Kidney (tissue), 14 donors: ENCODE results near the gene COL4A2. TPM values are rescaled to one million over a fixed set of nuclear protein-coding genes. Genes with fewer than 3 reads are reported as not detected.

Experiments used
- DNase-seq, 5 donors: peaks; one replicate each; pipeline ENCODE4 v3.0.0-alpha.2; 2013 to 2020
- FAIRE-seq: peaks from 2 replicates; lab custom pipeline; 2012; peaks lifted over from hg19 to GRCh38; lab: Jason Lieb, UNC
- H3K27ac ChIP-seq, 2 donors: one replicate each; pipeline ENCODE4 v1.7.0; 2013; ENCODE audit warnings: low read depth in 2 of 2, low read length in 2 of 2, inconsistent platforms in 1 of 2
- H3K27me3 ChIP-seq: one replicate; pipeline ENCODE4 v1.7.1; 2013; ENCODE audit warnings: low read length, inconsistent platforms; ENCODE audit not compliant: control insufficient read depth, insufficient read depth
- H3K36me3 ChIP-seq, 3 donors: one replicate each; pipeline versions ENCODE4 v1.7.0 to v1.7.1; 2013; ENCODE audit warnings: low read length in 3 of 3, control low read depth in 1 of 3, inconsistent platforms in 1 of 3; ENCODE audit not compliant: insufficient read depth in 3 of 3, control insufficient read depth in 2 of 3
- H3K4me1 ChIP-seq, 3 donors: one replicate each; pipeline versions ENCODE4 v1.7.0 to v1.7.1; 2013; ENCODE audit warnings: low read length in 3 of 3, inconsistent platforms in 1 of 3, low read depth in 1 of 3; ENCODE audit not compliant: control insufficient read depth in 2 of 3, insufficient read depth in 2 of 3
- H3K4me3 ChIP-seq, 3 donors: one replicate each; pipeline versions ENCODE4 v1.7.0 to v1.8.1; 2013; ENCODE audit warnings: low read length in 3 of 3, control low read depth in 1 of 3, inconsistent platforms in 1 of 3
- H3K9ac ChIP-seq, 3 donors: one replicate each; pipeline versions ENCODE4 v1.7.0 to v1.7.1; 2013; ENCODE audit warnings: low read length in 3 of 3, control low read depth in 1 of 3, inconsistent platforms in 1 of 3
- H3K9me3 ChIP-seq, 3 donors: one replicate each; pipeline versions ENCODE4 v1.7.0 to v1.7.1; 2013; ENCODE audit warnings: low read length in 3 of 3, control low read depth in 1 of 3, inconsistent platforms in 1 of 3; ENCODE audit not compliant: control insufficient read depth in 2 of 3, insufficient read depth in 1 of 3
- CTCF ChIP-seq: IDR thresholded peaks from 3 replicates; pipeline ENCODE4 v1.5.1; 2012; ENCODE audit warnings: mild to moderate bottlenecking, moderate library complexity, borderline replicate concordance; ENCODE audit not compliant: insufficient read depth; ENCODE audit errors: extremely low read depth
- intact Hi-C: fragments of 100-400 bp; cut with DNase I; formaldehyde crosslinking; loops from one replicate; pipeline ENCODE4 v1.11.1; 2022
- polyA plus RNA-seq: library from polyadenylated mRNA; stranded (reverse); fragments of 350-450 nt; fragmentation: Illumina TruSeq; extraction: RNeasy Lipid Tissue Mini Kit (QIAGEN cat#74804); gene quantifications from one replicate; pipeline ENCODE4 v1.2.3, GENCODE V29; 2014; ENCODE audit warnings: low read depth, low replicate concordance; ENCODE audit not compliant: insufficient read depth
- total RNA-seq: library from RNA; stranded (reverse); fragmentation: NEBNext Ultra II Directional; extraction: Animal tissue kit (Norgen Biotek cat#: 25700); gene quantifications from one replicate; pipeline ENCODE4 v1.2.1, GENCODE V29; 2021
- donor health status: control.
- donor health status: control.
- donor health status: control.
- donor health status: control.
- donor health status: control.
- donor health status: DM: yes; HTN: yes; CAD: no.
- donor health status: Normal renal cell carcinoma (clear cell type).

Gene COL4A2
- total and polyA plus RNA-seq, 2 donors from 2014 or later = 126 to 265 TPM

GRCh38 chr13:110463156-110463555 lies 156.1 kb downstream of the COL4A2 start:
- Histone ChIP-seq H3K27me3 (no peaks in the 10 kb centered on the region), H3K9me3 (no peaks in the 10 kb centered on the region), H3K4me3 (no peak overlapping the region), H3K27ac (no peak overlapping the region), H3K36me3 (peaks cover 2 to 60% (median 17%) of the 10 kb centered on the region in 3 donors), H3K9ac (no peak overlapping the region), H3K4me1 (no peaks in the 10 kb centered on the region)
- FAIRE-seq (no peak), DNase-seq (no peak)
- TF ChIP-seq CTCF = no peak
- intact Hi-C loops = no loop called here

- no peak for FAIRE-seq
These were observed 156.9 kb downstream of the COL4A2 start for GRCh38 chr13:110463871-110464510.

GRCh38 chr13:110464556-110465333 lies 157.7 kb downstream of the COL4A2 start:
- Histone ChIP-seq H3K4me3 (no peak overlapping the region), H3K9ac (no peak overlapping the region), H3K4me1 (no peaks in the 10 kb centered on the region), H3K9me3 (no peaks in the 10 kb centered on the region), H3K36me3 (peaks cover 2 to 66% (median 15%) of the 10 kb centered on the region in 3 donors), H3K27me3 (no peaks in the 10 kb centered on the region), H3K27ac (no peak overlapping the region)
- FAIRE-seq (no peak), DNase-seq (no peak)
- no peak for TF ChIP-seq CTCF
- intact Hi-C loops = no loop called here

More at GRCh38 chr13:110463871-110464510, 156.9 kb downstream of the COL4A2 start:
- Histone ChIP-seq H3K4me3 (no peak overlapping the region), H3K9me3 (no peaks in the 10 kb centered on the region), H3K9ac (no peak overlapping the region), H3K4me1 (no peaks in the 10 kb centered on the region), H3K36me3 (peaks cover 2 to 63% (median 16%) of the 10 kb centered on the region in 3 donors), H3K27me3 (no peaks in the 10 kb centered on the region), H3K27ac (no peak overlapping the region)
- TF ChIP-seq CTCF = no peak
- no peak for DNase-seq
- intact Hi-C loops = no loop called here
